ENCODE data around the gene CPNE4. TPM values are rescaled to one million over a fixed set of nuclear protein-coding genes. Genes with fewer than 3 reads are reported as not detected.

Gene CPNE4
- total RNA-seq, 1 donor from 2014 or later: 0.83 TPM

DNA sequence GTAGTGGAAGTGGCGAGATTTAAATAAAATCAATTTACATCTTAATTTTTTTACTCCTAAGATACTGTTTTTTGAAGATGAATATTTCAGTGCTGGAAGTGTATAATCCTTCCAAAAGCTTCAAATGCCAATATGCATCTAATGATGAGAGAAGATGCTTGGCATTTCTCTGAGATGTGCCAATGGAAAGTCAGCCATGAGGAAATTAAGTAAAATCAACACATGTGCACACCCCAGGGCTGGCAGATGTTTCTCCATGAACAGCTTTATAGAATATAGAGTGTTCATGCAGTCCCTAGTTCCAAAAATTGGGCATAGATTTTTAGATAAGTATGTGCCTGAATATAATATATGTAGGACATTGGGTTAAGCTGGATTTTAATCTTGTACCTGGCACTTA, 90.1 kb downstream of the CPNE4 start:
- intact Hi-C loops (cut with DNase I): no loop called here
- H3K9me3 ChIP-seq: no peaks in the 10 kb centered on the region
- no peak overlapping the region for H3K4me3 ChIP-seq
- H3K27ac ChIP-seq: no peak overlapping the region
- no peaks in the 10 kb centered on the region for H3K27me3 ChIP-seq (ENCODE audit: low read depth)
- ATAC-seq: no peak
- no peaks in the 10 kb centered on the region for H3K4me1 ChIP-seq
- no peak for DNase-seq
- no peaks in the 10 kb centered on the region for H3K36me3 ChIP-seq
- TF ChIP-seq, protein P1, sequence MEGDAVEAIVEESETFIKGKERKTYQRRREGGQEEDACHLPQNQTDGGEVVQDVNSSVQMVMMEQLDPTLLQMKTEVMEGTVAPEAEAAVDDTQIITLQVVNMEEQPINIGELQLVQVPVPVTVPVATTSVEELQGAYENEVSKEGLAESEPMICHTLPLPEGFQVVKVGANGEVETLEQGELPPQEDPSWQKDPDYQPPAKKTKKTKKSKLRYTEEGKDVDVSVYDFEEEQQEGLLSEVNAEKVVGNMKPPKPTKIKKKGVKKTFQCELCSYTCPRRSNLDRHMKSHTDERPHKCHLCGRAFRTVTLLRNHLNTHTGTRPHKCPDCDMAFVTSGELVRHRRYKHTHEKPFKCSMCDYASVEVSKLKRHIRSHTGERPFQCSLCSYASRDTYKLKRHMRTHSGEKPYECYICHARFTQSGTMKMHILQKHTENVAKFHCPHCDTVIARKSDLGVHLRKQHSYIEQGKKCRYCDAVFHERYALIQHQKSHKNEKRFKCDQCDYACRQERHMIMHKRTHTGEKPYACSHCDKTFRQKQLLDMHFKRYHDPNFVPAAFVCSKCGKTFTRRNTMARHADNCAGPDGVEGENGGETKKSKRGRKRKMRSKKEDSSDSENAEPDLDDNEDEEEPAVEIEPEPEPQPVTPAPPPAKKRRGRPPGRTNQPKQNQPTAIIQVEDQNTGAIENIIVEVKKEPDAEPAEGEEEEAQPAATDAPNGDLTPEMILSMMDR (IDR thresholded peaks at IDR 0.05): no peak

DNA sequence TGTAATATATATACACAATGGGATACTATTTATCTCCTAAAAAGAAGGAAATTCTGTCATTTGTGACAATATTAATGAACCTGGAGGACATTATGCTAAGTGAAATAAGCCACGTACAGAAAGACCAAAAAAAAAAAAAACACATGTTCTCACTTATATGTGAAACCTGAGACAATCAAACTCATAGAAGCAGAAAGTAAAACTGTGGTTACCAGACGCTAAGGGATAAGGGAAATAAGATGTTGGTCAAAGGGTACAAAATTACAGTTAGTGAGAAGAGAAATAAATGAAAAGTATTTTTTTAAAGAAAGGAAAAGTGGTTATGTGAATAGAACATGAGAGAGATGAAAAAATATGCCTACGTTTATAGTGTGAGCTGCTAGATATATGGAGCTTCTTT, 101.1 kb downstream of the CPNE4 start:
- no peak for DNase-seq
- H3K27ac ChIP-seq: no peak overlapping the region
- intact Hi-C loops (cut with DNase I): no loop called here
- TF ChIP-seq, protein P1 (IDR thresholded peaks at IDR 0.05): no peak
- H3K36me3 ChIP-seq: no peaks in the 10 kb centered on the region
- no peaks in the 10 kb centered on the region for H3K4me1 ChIP-seq
- ATAC-seq: no peak
- H3K9me3 ChIP-seq: no peaks in the 10 kb centered on the region
- no peak overlapping the region for H3K4me3 ChIP-seq
- no peaks in the 10 kb centered on the region for H3K27me3 ChIP-seq (ENCODE audit: low read depth)

DNA sequence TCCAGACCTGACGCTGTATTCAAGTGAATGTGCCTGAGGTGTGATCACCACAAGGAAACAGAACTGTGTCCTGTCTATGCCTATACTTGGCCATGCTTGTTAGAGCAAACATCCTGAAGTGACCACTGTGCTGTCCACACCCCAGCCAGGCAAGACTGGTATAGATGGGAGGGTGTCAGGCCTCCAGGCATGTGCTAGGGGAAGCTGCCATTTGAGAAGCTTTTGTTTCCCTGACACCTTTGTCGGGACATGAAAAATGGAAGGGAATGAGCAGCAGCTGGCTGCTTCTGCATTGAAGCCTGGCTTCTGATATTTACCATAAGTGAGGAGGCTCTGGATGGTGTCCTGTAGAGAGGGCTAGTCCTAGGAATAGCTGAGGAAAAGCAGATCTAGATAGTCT, 106.2 kb downstream of the CPNE4 start:
- TF ChIP-seq, protein P1 (IDR thresholded peaks at IDR 0.05): no peak
- H3K9me3 ChIP-seq: no peaks in the 10 kb centered on the region
- no peak for ATAC-seq
- H3K27me3 ChIP-seq (ENCODE audit: low read depth): no peaks in the 10 kb centered on the region
- H3K36me3 ChIP-seq: no peaks in the 10 kb centered on the region
- intact Hi-C loops (cut with DNase I): no loop called here
- H3K4me3 ChIP-seq: no peak overlapping the region
- H3K27ac ChIP-seq: no peak overlapping the region
- no peaks in the 10 kb centered on the region for H3K4me1 ChIP-seq
- DNase-seq: no peak

DNA sequence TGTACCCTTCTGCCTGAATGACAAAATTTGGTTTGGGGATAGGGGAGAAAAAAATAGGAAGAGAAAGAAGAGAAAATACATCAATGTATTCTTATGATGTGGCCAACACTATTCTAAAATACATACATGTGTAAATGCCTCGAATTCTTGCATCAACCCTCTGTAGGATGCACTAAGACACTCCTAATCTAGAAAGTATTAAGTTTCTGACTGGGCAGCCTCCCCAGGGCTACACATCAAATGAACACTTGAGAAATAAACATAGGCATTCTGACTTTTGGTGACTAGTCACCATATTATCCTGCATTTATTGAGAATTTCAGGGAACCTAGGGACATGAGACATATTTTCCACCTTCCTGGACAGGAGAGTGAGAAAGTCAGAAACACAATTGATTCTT, 109.2 kb downstream of the CPNE4 start:
- ATAC-seq: no peak
- Histone ChIP-seq H3K27ac (no peak overlapping the region), H3K9me3 (no peaks in the 10 kb centered on the region), H3K36me3 (no peaks in the 10 kb centered on the region), H3K4me1 (no peaks in the 10 kb centered on the region), H3K4me3 (no peak overlapping the region), H3K27me3 (ENCODE audit: low read depth) (no peaks in the 10 kb centered on the region)
- intact Hi-C loops (cut with DNase I): no loop called here
- no peak for DNase-seq
- TF ChIP-seq, protein P1 (IDR thresholded peaks at IDR 0.05): no peak

DNA sequence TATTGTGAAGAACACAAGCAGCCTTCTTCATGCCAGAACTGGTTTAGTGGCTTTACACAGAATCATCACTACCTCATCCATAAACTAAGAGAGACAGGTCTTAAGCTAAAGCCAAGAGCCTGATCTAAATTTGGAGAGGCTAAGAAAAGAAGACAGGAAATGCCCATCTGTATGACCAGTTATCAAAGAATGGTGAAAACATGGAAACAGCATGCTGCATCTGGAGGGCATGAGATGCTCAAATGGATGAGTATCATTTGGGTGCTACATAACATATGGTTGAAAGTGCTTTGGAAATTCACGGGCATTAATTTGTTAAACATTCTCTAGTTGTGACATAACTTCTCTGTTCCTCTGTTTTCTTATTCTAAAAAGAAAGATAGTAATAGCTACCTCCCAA, 112.5 kb downstream of the CPNE4 start:
- TF ChIP-seq, protein P1 (IDR thresholded peaks at IDR 0.05): no peak
- Histone ChIP-seq H3K36me3 (no peaks in the 10 kb centered on the region), H3K4me3 (no peak overlapping the region), H3K4me1 (no peaks in the 10 kb centered on the region), H3K27ac (no peak overlapping the region), H3K9me3 (no peaks in the 10 kb centered on the region), H3K27me3 (ENCODE audit: low read depth) (no peaks in the 10 kb centered on the region)
- no peak for DNase-seq
- intact Hi-C loops (cut with DNase I): no loop called here
- no peak for ATAC-seq

DNA sequence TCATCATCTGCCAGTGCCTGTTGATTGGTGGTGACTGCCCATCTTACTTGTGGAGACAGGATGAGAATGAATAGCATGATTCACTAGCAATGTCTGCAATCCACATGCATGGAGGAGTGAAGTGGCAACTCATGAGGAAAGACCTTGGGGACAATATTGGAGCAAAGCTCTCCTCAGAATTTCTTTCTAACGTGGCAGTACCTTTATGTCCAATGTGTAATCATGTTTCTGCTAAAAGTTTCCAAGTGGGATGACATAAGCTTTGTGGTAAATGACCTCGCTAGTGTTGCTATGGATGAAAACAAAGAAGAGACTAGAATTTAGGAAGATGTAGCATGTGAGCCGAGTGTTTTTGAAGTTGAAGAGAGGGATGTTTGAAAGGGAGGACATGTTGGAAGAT, 117.8 kb downstream of the CPNE4 start:
- Histone ChIP-seq H3K4me1 (no peaks in the 10 kb centered on the region), H3K36me3 (no peaks in the 10 kb centered on the region), H3K27me3 (ENCODE audit: low read depth) (no peaks in the 10 kb centered on the region), H3K9me3 (no peaks in the 10 kb centered on the region), H3K27ac (no peak overlapping the region), H3K4me3 (no peak overlapping the region)
- ATAC-seq (no peak), DNase-seq (no peak)
- intact Hi-C loops (cut with DNase I): no loop called here
- TF ChIP-seq, protein P1 (IDR thresholded peaks at IDR 0.05): no peak
